ENCODE data around the gene NDRG4.
A peak's percentile ranks its signal among the peaks of the same experiment; 100 is the strongest.

Gene NDRG4

GRCh38 chr16:58510097-58510775, 10.3 kb downstream of the NDRG4 start:
- no peak for DNase-seq (ENCODE audit: low read depth)

GRCh38 chr16:58510776-58511628, 11.1 kb downstream of the NDRG4 start:
- DNase-seq (ENCODE audit: low read depth) = no peak

- peak; percentile 80 for DNase-seq (ENCODE audit: low read depth)
These were observed 12.2 kb downstream of the NDRG4 start for GRCh38 chr16:58511933-58512815.

- no peak for DNase-seq (ENCODE audit: low read depth)
These were observed 13.9 kb downstream of the NDRG4 start for GRCh38 chr16:58513874-58514273.

GRCh38 chr16:58515125-58515870, 15.4 kb downstream of the NDRG4 start, which contains the start of gene SETD6:
Gene SETD6, plus strand, starts transcription at chr16:58515517. Its CDS starts 21 bp downstream, at chr16:58515538.
- peak; percentile 74 for DNase-seq (ENCODE audit: low read depth)

- DNase-seq (ENCODE audit: low read depth) = no peak
These were observed 16.2 kb downstream of the NDRG4 start for GRCh38 chr16:58515871-58516767.

GRCh38 chr16:58516768-58517107, 16.8 kb downstream of the NDRG4 start:
- DNase-seq (ENCODE audit: low read depth) = no peak

- DNase-seq (ENCODE audit: low read depth) = no peak
These were observed 18.4 kb downstream of the NDRG4 start for GRCh38 chr16:58518083-58518979.

- no peak for DNase-seq (ENCODE audit: low read depth)
These were observed 19.0 kb downstream of the NDRG4 start for GRCh38 chr16:58518980-58519368.

GRCh38 chr16:58519707-58520106, 19.8 kb downstream of the NDRG4 start:
- DNase-seq (ENCODE audit: low read depth) = no peak

GRCh38 chr16:58530179-58530578, 30.2 kb downstream of the NDRG4 start:
- DNase-seq (ENCODE audit: low read depth) = no peak

GRCh38 chr16:58532414-58532813, 32.5 kb downstream of the NDRG4 start:
- no peak for DNase-seq (ENCODE audit: low read depth)

- DNase-seq (ENCODE audit: low read depth) = no peak
These were observed 34.0 kb downstream of the NDRG4 start for GRCh38 chr16:58533751-58534470.

- DNase-seq (ENCODE audit: low read depth) = no peak
These were observed 35.2 kb downstream of the NDRG4 start for GRCh38 chr16:58535100-58535499.

GRCh38 chr16:58536278-58536677, 36.3 kb downstream of the NDRG4 start:
- DNase-seq (ENCODE audit: low read depth) = no peak

- DNase-seq (ENCODE audit: low read depth) = no peak
These were observed 37.4 kb downstream of the NDRG4 start for GRCh38 chr16:58537124-58537906.

- DNase-seq (ENCODE audit: low read depth) = no peak
These were observed 41.8 kb downstream of the NDRG4 start for GRCh38 chr16:58541711-58542110.

GRCh38 chr16:58542291-58542690, 42.3 kb downstream of the NDRG4 start:
- DNase-seq (ENCODE audit: low read depth) = no peak

Measured in stimulated activated CD8-positive, alpha-beta memory T cell treated with anti-CD3 and anti-CD28 coated beads, Interleukin-4, amount 100 ng/mL, for 24 hours (primary cell).